ENCODE data around the gene HACD3. TPM values are rescaled to one million over a fixed set of nuclear protein-coding genes. Genes with fewer than 3 reads are reported as not detected.
"Not testable (repeated sequence)": the region's sequence is repeated elsewhere in the genome, so short reads cannot be mapped to it uniquely, and the experiment has no call there.

The HACD3 gene
- total RNA-seq, 1 donor from 2014 or later: 156 TPM

GRCh38 chr15:65550681-65551098 lies 20.4 kb downstream of the HACD3 start:
- Mint-ChIP-seq H3K4me1 (ENCODE audit: low read depth) (peaks cover 19% of the 10 kb centered on the region), H3K9me3 (ENCODE audit: low read depth) (no peaks in the 10 kb centered on the region), H3K27me3 (no peaks in the 10 kb centered on the region), H3K4me3 (ENCODE audit: low read depth) (no peak overlapping the region), H3K27ac (peak overlapping the region; percentile 18), H3K36me3 (ENCODE audit: insufficient read depth) (peaks cover 20% of the 10 kb centered on the region)
- TF ChIP-seq, protein P1, sequence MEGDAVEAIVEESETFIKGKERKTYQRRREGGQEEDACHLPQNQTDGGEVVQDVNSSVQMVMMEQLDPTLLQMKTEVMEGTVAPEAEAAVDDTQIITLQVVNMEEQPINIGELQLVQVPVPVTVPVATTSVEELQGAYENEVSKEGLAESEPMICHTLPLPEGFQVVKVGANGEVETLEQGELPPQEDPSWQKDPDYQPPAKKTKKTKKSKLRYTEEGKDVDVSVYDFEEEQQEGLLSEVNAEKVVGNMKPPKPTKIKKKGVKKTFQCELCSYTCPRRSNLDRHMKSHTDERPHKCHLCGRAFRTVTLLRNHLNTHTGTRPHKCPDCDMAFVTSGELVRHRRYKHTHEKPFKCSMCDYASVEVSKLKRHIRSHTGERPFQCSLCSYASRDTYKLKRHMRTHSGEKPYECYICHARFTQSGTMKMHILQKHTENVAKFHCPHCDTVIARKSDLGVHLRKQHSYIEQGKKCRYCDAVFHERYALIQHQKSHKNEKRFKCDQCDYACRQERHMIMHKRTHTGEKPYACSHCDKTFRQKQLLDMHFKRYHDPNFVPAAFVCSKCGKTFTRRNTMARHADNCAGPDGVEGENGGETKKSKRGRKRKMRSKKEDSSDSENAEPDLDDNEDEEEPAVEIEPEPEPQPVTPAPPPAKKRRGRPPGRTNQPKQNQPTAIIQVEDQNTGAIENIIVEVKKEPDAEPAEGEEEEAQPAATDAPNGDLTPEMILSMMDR (IDR thresholded peaks at IDR 0.05; ENCODE audit: unreplicated experiment): no peak
- no peak for DNase-seq (ENCODE audit: low spot score, unreplicated experiment)

DNA sequence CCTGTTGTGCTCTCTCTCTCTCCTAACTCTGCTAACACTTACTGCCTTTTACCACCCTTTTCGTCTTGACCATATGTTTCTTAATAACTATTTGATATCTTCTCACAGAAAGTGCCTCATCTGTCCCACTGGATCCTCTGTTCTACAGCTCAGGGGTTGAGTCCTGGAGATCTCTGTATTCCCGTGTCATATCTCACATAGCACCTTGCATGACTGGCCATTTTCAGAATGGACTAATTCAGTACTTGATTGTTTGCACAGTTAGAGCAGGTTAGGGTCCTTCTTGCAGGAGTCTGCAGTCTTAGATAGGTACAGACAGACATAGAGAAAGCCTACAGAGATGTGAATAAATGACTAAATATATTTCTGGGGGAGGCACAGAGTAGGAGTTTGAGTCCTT lies 20.9 kb downstream of the HACD3 start:
- TF ChIP-seq, protein P1 (IDR thresholded peaks at IDR 0.05; ENCODE audit: unreplicated experiment): no peak
- Mint-ChIP-seq H3K27ac (peak overlapping the region; percentile 18), H3K36me3 (ENCODE audit: insufficient read depth) (peaks cover 21% of the 10 kb centered on the region), H3K4me3 (ENCODE audit: low read depth) (no peak overlapping the region), H3K9me3 (ENCODE audit: low read depth) (no peaks in the 10 kb centered on the region), H3K27me3 (no peaks in the 10 kb centered on the region), H3K4me1 (ENCODE audit: low read depth) (peaks cover 17% of the 10 kb centered on the region)
- DNase-seq (ENCODE audit: low spot score, unreplicated experiment): no peak

- H3K27me3 Mint-ChIP-seq; H3K27ac Mint-ChIP-seq; H3K4me3 Mint-ChIP-seq (ENCODE audit: low read depth); H3K9me3 Mint-ChIP-seq (ENCODE audit: low read depth); DNase-seq (ENCODE audit: low spot score, unreplicated experiment): not testable (repeated sequence)
- Mint-ChIP-seq H3K36me3 (ENCODE audit: insufficient read depth) (peaks cover 25% of the 10 kb centered on the region), H3K4me1 (ENCODE audit: low read depth) (peaks cover 12% of the 10 kb centered on the region)
Measured at GRCh38 chr15:65552851-65553250, 22.6 kb downstream of the HACD3 start.

- Mint-ChIP-seq H3K4me1 (ENCODE audit: low read depth) (peaks cover 17% of the 10 kb centered on the region), H3K9me3 (ENCODE audit: low read depth) (no peaks in the 10 kb centered on the region), H3K27ac (no peak overlapping the region), H3K27me3 (no peaks in the 10 kb centered on the region), H3K36me3 (ENCODE audit: insufficient read depth) (peaks cover 29% of the 10 kb centered on the region), H3K4me3 (ENCODE audit: low read depth) (no peak overlapping the region)
- TF ChIP-seq, protein P1 (IDR thresholded peaks at IDR 0.05; ENCODE audit: unreplicated experiment): no peak
- DNase-seq (ENCODE audit: low spot score, unreplicated experiment): no peak
Measured at GRCh38 chr15:65553691-65554090, 23.4 kb downstream of the HACD3 start.

DNA sequence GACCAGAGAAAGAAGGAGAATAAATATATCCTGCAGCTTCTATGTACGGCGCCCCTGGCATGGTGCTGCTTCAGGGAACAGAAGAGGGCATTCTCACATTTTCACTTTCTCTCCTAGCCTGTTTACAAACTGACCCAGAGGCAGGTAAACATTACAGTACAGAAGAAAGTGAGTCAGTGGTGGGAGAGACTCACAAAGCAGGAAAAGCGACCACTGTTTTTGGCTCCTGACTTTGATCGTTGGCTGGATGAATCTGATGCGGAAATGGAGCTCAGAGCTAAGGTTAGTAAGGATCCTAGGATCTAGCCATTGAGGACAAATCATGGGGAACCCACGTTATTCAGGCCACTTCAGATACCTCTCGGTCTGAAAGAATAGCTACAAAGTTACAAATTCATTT lies 26.4 kb downstream of the HACD3 start:
- Mint-ChIP-seq H3K27ac (no peak overlapping the region), H3K27me3 (no peaks in the 10 kb centered on the region), H3K9me3 (ENCODE audit: low read depth) (no peaks in the 10 kb centered on the region), H3K4me1 (ENCODE audit: low read depth) (peaks cover 20% of the 10 kb centered on the region), H3K36me3 (ENCODE audit: insufficient read depth) (peaks cover 49% of the 10 kb centered on the region), H3K4me3 (ENCODE audit: low read depth) (no peak overlapping the region)
- TF ChIP-seq, protein P1 (IDR thresholded peaks at IDR 0.05; ENCODE audit: unreplicated experiment): no peak
- DNase-seq (ENCODE audit: low spot score, unreplicated experiment): no peak

GRCh38 chr15:65558336-65558735 lies 28.1 kb downstream of the HACD3 start:
- Mint-ChIP-seq H3K27ac (peak overlapping the region; percentile 79), H3K4me1 (ENCODE audit: low read depth) (peaks cover 21% of the 10 kb centered on the region), H3K4me3 (ENCODE audit: low read depth) (no peak overlapping the region), H3K27me3 (no peaks in the 10 kb centered on the region), H3K9me3 (ENCODE audit: low read depth) (no peaks in the 10 kb centered on the region), H3K36me3 (ENCODE audit: insufficient read depth) (peaks cover 59% of the 10 kb centered on the region)
- DNase-seq (ENCODE audit: low spot score, unreplicated experiment): no peak
- TF ChIP-seq, protein P1 (IDR thresholded peaks at IDR 0.05; ENCODE audit: unreplicated experiment): no peak
